GM18873 (cell line): Measurements from ENCODE around the gene SPINK7.
"Not testable (repeated sequence)": the region's sequence is repeated elsewhere in the genome, so short reads cannot be mapped to it uniquely, and the experiment has no call there.

ENCODE experiments used
- ATAC-seq: cut with Tn5 transposase; IDR thresholded peaks from one replicate; pipeline ENCODE4 v1.9.1; 2021; ENCODE audit warnings: mild to moderate bottlenecking, moderate library complexity, moderate number of reproducible peaks; ENCODE audit not compliant: unreplicated experiment, low FRiP score

The SPINK7 gene

GRCh38 chr5:148312153-148312552, at the start of gene SPINK7:
SPINK7 (plus strand) TSS chr5:148312423; CDS start chr5:148312484, 61 bp downstream.
- no peak for ATAC-seq

GRCh38 chr5:148267962-148268361, 44.3 kb upstream of the SPINK7 start:
- ATAC-seq = no peak

GRCh38 chr5:148268566-148268965, 43.7 kb upstream of the SPINK7 start, which contains the start of gene SPINK13:
SPINK13 (plus strand) TSS chr5:148268794; CDS start chr5:148270073, 1,279 bp downstream.
- no peak for ATAC-seq

- ATAC-seq = not testable (repeated sequence)
These were observed 37.1 kb upstream of the SPINK7 start for GRCh38 chr5:148275129-148275528.

- not testable (repeated sequence) for ATAC-seq
These were observed 31.3 kb upstream of the SPINK7 start for GRCh38 chr5:148280893-148281292.

GRCh38 chr5:148281336-148281735, 30.9 kb upstream of the SPINK7 start:
- ATAC-seq = not testable (repeated sequence)

- no peak for ATAC-seq
These were observed 21.7 kb upstream of the SPINK7 start for GRCh38 chr5:148290271-148291195.

GRCh38 chr5:148297731-148298130, 14.5 kb upstream of the SPINK7 start:
- no peak for ATAC-seq

- no peak for ATAC-seq
These were observed 5.8 kb upstream of the SPINK7 start for GRCh38 chr5:148306446-148306845.

GRCh38 chr5:148309019-148309418, 3.2 kb upstream of the SPINK7 start:
- ATAC-seq = no peak

GRCh38 chr5:148309746-148310145, 2.5 kb upstream of the SPINK7 start:
- ATAC-seq = no peak

GRCh38 chr5:148311484-148311883, 739 bp upstream of the SPINK7 start:
- no peak for ATAC-seq

GRCh38 chr5:148314187-148314586, 2.0 kb downstream of the SPINK7 start:
- ATAC-seq = no peak

- no peak for ATAC-seq
These were observed 2.5 kb downstream of the SPINK7 start for GRCh38 chr5:148314731-148315130.

GRCh38 chr5:148320011-148320963, 8.1 kb downstream of the SPINK7 start:
- ATAC-seq = not testable (repeated sequence)

- no peak for ATAC-seq
These were observed 21.1 kb downstream of the SPINK7 start for GRCh38 chr5:148333262-148333849.

- ATAC-seq = no peak
These were observed 23.0 kb downstream of the SPINK7 start, which contains the start of gene SPINK9 for GRCh38 chr5:148335259-148335658. SPINK9 (plus strand) TSS chr5:148335559; CDS start chr5:148335614, 55 bp downstream.

GRCh38 chr5:148336704-148337435, 24.6 kb downstream of the SPINK7 start:
- peak; percentile 64 for ATAC-seq

GRCh38 chr5:148342371-148343045, 30.3 kb downstream of the SPINK7 start:
- no peak for ATAC-seq
